Adipocyte (in vitro differentiated cells): ENCODE data around the gene RAB11B.
A peak's percentile ranks its signal among the peaks of the same experiment; 100 is the strongest.
"Not testable (repeated sequence)": the region's sequence is repeated elsewhere in the genome, so short reads cannot be mapped to it uniquely, and the experiment has no call there.

Experiments used
- DNase-seq: peaks from one replicate; pipeline ENCODE4 v3.0.0-alpha.2; 2015; ENCODE audit warnings: low read depth
- H3K27me3 ChIP-seq: replicated peaks from 2 replicates; pipeline ENCODE4 v1.7.0; 2013; ENCODE audit warnings: mild to moderate bottlenecking, low read length, moderate library complexity; ENCODE audit not compliant: control insufficient read depth, insufficient read depth
- H3K36me3 ChIP-seq: 2 replicates; pipeline ENCODE4 v1.7.0; 2013; ENCODE audit warnings: low read length, mild to moderate bottlenecking, moderate library complexity; ENCODE audit not compliant: control insufficient read depth, insufficient read depth, severe bottlenecking
- H3K4me1 ChIP-seq: 2 replicates; pipeline ENCODE4 v1.7.0; 2013; ENCODE audit warnings: mild to moderate bottlenecking, low read length, moderate library complexity; ENCODE audit not compliant: control insufficient read depth, insufficient read depth
- H3K4me3 ChIP-seq: 2 replicates; pipeline ENCODE4 v1.7.0; 2013; ENCODE audit warnings: mild to moderate bottlenecking, low read length, moderate library complexity
- H3K9ac ChIP-seq: 2 replicates; pipeline ENCODE4 v1.7.0; 2013; ENCODE audit warnings: mild to moderate bottlenecking, low read length, moderate library complexity
- H3K9me3 ChIP-seq: 2 replicates; pipeline ENCODE4 v1.7.0; 2013; ENCODE audit warnings: mild to moderate bottlenecking, low read length, moderate library complexity; ENCODE audit not compliant: control insufficient read depth

RAB11B gene

DNA sequence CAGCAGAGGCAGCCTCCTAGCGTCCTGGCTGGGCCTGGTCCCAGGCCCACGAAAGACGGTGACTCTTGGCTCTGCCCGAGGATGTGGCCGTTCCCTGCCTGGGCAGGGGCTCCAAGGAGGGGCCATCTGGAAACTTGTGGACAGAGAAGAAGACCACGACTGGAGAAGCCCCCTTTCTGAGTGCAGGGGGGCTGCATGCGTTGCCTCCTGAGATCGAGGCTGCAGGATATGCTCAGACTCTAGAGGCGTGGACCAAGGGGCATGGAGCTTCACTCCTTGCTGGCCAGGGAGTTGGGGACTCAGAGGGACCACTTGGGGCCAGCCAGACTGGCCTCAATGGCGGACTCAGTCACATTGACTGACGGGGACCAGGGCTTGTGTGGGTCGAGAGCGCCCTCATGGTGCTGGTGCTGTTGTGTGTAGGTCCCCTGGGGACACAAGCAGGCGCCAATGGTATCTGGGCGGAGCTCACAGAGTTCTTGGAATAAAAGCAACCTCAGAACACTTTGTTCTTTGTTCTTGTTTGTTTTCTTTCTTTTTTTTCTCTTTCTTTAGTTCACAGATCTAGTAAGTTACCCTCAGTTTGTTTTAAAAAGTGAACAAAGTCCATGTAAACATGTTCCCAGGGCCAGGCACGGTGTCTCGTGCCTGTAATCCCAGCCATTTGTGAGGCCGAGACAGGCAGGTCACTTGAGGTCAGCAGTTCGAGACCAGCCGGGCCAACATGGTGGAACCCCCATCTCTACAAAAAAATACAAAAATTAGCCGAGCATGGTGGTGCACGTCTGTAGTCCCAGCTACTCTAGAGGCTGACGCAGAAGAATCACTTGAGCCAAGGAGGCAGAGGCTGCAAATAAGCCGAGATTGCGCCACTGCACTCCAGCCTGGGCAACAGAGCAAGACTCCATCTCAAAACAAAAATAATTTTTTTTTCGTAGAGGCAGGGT lies 16.0 kb upstream of the RAB11B start:
- no peak for DNase-seq

DNA sequence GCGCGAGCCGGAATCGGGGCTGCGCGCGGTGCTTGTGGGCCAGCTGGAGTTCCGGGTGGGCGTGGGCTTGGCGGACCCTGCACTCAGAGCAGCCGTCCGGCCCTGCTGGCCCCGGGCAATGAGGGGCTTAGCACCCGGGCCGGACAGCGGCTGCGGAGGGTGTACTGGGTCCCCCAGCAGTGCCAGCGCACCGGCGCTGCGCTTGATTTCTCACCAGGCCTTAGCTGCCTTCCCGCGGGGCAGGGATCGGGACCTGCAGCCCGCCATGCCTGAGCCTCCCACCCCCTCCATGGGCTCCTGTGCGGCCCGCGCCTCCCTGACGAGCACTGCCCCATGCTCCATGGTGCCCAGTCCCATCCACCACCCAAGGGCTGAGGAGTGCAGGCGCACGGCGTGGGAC lies 14.4 kb upstream of the RAB11B start:
- Histone ChIP-seq H3K36me3 (peaks cover 39% of the 10 kb centered on the region), H3K4me1 (peaks cover 20% of the 10 kb centered on the region)
- not testable (repeated sequence) for H3K9me3 ChIP-seq, H3K27me3 ChIP-seq, H3K9ac ChIP-seq, DNase-seq, H3K4me3 ChIP-seq

More for the DNA sequence above, 16.0 kb upstream of the RAB11B start:
- Histone ChIP-seq H3K4me1 (peaks cover 33% of the 10 kb centered on the region), H3K36me3 (peaks cover 54% of the 10 kb centered on the region), H3K4me3 (peak overlapping the region; percentile 15), H3K9me3 (no peaks in the 10 kb centered on the region), H3K9ac (peak overlapping the region; percentile 45), H3K27me3 (no peaks in the 10 kb centered on the region)

DNA sequence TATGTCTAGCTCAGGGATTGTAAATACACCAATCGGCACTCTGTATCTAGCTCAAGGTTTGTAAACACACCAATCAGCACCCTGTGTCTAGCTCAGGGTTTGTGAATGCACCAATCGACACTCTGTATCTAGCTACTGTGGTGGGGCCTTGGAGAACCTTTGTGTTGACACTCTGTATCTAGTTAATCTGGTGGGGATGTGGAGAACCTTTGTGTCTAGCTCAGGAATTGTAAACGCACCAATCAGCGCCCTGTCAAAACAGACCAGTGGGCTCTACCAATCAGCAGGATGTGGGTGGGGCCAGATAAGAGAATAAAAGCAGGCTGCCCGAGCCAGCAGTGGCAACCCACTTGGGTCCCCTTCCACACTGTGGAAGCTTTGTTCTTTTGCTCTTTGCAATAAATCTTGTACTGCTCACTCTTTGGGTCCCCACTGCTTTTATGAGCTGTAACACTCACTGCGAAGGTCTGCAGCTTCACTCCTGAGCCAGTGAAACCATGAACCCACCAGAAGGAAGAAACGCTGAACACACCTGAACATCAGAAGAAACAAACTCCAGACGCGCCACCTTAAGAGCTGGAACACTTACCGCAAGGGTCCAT lies 13.7 kb upstream of the RAB11B start:
- peaks cover 32% of the 10 kb centered on the region for H3K36me3 ChIP-seq
- DNase-seq = not testable (repeated sequence)

DNA sequence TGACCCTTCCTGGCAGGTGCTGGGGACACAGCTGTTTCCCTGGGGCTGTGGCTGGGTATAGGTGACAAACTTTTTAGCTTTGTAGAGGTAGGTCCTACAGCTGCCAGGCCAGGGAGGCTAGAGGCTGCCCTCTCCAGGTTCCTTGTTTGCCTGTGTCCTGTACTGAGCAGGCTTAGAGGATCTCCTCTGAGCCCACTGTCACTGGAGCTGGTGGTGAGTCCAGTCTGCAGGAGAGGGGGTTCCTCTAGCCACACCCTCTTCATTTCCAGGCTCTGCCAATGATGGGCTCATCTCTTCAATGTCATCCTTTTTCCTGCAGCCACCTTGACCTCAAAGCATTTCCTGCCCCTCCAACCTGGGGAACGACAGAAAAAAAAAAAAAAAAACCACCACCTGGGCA lies 12.6 kb upstream of the RAB11B start:
- H3K4me3 ChIP-seq = no peak overlapping the region
- no peak for DNase-seq
- H3K27me3 ChIP-seq = no peaks in the 10 kb centered on the region
- H3K9me3 ChIP-seq = no peaks in the 10 kb centered on the region
- H3K4me1 ChIP-seq = peaks cover 13% of the 10 kb centered on the region
- no peak overlapping the region for H3K9ac ChIP-seq
- peaks cover 21% of the 10 kb centered on the region for H3K36me3 ChIP-seq

More for the DNA sequence above, 13.7 kb upstream of the RAB11B start:
- not testable (repeated sequence) for H3K4me3 ChIP-seq, H3K27me3 ChIP-seq, H3K9me3 ChIP-seq, H3K9ac ChIP-seq
- peaks cover 13% of the 10 kb centered on the region for H3K4me1 ChIP-seq

DNA sequence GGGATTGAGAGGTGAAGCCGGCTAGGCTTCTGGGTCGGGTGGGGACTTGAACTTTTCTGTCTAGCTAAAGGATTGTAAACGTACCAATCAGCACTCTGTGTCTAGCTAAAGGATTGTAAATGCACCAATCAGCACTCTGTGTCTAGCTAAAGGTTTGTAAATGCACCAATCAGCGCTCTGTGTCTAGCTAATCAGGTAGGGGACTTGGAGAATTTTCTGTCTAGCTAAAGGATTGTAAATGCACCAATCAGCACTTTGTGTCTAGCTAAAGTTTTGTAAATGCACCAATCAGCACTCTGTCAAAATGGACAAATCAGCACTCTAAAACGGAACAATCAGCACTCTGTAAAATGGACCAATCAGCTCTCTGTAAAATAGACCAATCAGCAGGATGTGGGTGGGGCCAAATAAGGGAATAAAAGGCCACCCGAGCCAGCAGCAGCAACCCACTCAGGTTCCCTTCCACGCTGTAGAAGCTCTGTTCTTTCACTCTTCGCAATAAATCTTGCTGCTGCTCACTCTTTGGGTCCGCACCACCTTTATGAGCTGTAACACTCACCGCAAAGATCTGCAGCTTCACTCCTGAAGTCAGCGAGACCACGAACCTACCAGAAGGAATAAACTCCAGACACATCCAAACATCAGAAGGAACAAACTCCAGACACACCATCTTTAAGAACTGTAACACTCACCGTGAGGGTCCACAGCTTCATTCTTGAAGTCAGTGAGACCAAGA lies 10.8 kb upstream of the RAB11B start:
- not testable (repeated sequence) for H3K4me1 ChIP-seq, H3K9ac ChIP-seq, H3K9me3 ChIP-seq, H3K36me3 ChIP-seq, DNase-seq, H3K27me3 ChIP-seq, H3K4me3 ChIP-seq

DNA sequence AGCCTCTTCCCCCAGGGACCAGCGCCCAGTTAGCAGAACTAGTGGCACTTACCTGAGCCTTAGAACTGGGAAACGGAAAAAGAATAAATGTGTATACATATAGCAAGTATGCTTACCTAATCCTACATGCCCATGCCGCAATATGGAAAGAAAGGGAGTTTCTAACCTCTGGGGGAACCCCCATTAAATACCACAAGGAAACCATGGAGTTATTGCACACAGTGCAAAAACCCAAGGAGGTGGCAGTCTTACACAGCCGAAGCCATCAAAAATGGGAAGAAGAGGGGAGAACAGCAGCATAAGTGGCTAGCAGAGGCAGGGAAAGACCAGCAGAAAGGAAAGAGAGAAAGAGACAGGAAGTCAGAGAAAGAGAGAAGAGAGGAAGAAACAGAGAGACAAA lies 5.6 kb upstream of the RAB11B start:
- H3K9ac ChIP-seq, H3K4me1 ChIP-seq, H3K4me3 ChIP-seq, H3K36me3 ChIP-seq, H3K27me3 ChIP-seq, DNase-seq, H3K9me3 ChIP-seq: not testable (repeated sequence)

DNA sequence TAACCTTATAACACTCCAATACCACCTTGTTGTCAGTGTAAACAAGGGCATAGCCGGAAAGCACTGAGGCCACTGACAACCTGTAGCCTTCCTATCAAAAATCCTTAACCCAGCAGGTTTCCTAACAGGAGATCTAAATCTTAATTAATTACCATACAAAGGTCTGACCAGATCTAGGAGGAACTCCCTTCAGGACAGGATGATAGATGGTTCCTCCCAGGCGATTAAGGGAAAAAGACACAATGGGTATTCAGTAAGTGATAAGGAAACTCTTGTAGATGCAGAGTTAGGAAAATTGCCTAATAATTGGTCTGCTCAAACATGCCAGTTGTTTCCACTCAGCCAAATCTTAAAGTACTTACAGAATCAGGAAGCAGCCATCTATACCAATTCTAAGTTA lies 5.1 kb upstream of the RAB11B start:
- not testable (repeated sequence) for DNase-seq, H3K27me3 ChIP-seq, H3K4me1 ChIP-seq, H3K9ac ChIP-seq, H3K9me3 ChIP-seq, H3K36me3 ChIP-seq, H3K4me3 ChIP-seq

DNA sequence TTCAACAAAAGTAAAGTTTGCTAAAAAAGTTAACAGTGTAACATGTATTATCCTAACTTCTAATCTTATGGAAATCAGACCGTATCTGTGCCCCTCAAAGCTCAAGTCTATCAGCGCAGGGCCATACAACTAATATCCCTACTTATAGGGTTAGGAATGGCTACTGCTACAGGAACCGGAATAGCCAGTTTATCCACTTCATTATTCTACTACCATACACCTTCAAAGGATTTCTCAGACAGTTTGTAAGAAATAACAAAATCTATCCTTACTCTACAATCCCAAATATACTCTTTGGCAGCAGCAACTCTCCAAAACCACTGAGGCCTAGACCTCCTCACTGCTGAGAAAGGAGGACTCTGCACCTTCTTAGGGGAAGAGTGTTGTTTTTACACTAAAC lies 4.6 kb upstream of the RAB11B start:
- not testable (repeated sequence) for H3K27me3 ChIP-seq, H3K4me1 ChIP-seq, H3K9ac ChIP-seq, DNase-seq, H3K9me3 ChIP-seq, H3K4me3 ChIP-seq, H3K36me3 ChIP-seq

DNA sequence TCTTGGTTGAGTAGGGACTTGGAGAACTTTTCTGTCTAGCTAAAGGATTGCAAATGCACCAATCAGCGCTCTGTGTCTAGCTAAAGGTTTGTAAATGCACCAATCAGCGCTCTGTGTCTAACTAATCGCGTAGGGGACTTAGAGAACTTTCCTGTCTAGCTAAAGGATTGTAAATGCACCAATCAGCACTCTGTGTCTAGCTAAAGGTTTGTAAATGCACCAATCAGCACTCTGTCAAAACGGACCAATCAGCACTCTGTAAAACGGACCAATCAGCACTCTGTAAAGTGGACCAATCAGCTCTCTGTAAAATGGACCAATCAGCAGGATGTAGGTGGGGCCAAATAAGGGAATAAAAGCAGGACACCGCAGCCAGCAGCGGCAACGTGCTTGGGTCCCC lies 3.7 kb upstream of the RAB11B start:
- H3K27me3 ChIP-seq, H3K4me3 ChIP-seq, H3K36me3 ChIP-seq, H3K4me1 ChIP-seq, DNase-seq, H3K9ac ChIP-seq, H3K9me3 ChIP-seq: not testable (repeated sequence)

DNA sequence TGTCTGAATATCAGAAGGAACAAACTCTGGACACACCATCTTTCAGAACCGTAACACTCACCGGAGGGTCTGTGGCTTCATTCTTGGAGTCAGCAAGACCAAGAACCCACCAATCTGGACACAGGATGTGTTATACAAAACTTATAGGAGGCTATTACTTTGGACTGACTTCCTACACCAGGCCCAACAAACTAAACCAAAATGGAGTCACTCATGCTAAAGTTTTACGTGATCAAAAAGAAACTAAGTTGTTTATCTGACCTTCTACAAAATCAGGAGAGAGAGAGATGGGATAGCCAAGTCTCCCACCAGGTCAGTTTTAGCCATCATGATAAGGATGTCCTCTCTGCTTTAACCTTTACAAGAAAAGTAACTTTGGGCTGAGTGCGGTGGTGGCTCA lies 3.2 kb upstream of the RAB11B start:
- Histone ChIP-seq H3K4me3 (no peak overlapping the region), H3K27me3 (no peaks in the 10 kb centered on the region)
- DNase-seq = no peak

More for the DNA sequence above, 3.2 kb upstream of the RAB11B start:
- H3K4me1 ChIP-seq = peaks cover 12% of the 10 kb centered on the region
- no peaks in the 10 kb centered on the region for H3K9me3 ChIP-seq
- H3K9ac ChIP-seq = no peak overlapping the region
- no peaks in the 10 kb centered on the region for H3K36me3 ChIP-seq
